D721Med (cell line): ENCODE measurements around the gene PDE6B.

Source experiments
- DNase-seq: peaks from one replicate; pipeline ENCODE4 v3.0.0; 2011; ENCODE audit warnings: low spot score; ENCODE audit not compliant: insufficient read length
- FAIRE-seq: peaks from 2 replicates; lab custom pipeline; 2011; peaks lifted over from hg19 to GRCh38; lab: Jason Lieb, UNC
- TF ChIP-seq, protein P1 (sequence below): IDR thresholded peaks from 2 replicates; pipeline ENCODE4 v1.5.1; 2012; ENCODE audit warnings: mild to moderate bottlenecking, control low read depth; ENCODE audit not compliant: insufficient read depth; ENCODE audit errors: missing control alignments

PDE6B gene

DNA sequence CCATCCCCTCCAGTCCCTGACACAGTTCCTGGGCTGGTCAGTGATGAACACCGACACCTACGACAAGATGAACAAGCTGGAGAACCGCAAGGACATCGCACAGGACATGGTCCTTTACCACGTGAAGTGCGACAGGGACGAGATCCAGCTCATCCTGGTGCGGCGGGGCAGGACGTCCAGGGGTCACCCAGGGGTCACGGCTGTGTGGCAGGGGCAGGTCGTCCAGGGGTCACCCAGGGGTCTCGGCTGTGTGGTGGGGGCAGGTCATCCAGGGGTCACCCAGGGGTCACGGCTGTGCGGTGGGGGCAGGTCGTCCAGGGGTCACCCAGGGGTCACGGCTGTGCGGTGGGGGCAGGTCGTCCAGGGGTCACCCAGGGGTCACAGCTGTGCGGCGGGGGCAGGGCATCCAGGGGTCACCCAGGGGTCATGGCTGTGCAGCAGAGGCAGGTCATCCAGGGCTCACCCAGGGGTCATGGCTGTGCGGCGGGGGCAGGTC lies 32.0 kb downstream of the PDE6B start:
- no peak for FAIRE-seq

DNA sequence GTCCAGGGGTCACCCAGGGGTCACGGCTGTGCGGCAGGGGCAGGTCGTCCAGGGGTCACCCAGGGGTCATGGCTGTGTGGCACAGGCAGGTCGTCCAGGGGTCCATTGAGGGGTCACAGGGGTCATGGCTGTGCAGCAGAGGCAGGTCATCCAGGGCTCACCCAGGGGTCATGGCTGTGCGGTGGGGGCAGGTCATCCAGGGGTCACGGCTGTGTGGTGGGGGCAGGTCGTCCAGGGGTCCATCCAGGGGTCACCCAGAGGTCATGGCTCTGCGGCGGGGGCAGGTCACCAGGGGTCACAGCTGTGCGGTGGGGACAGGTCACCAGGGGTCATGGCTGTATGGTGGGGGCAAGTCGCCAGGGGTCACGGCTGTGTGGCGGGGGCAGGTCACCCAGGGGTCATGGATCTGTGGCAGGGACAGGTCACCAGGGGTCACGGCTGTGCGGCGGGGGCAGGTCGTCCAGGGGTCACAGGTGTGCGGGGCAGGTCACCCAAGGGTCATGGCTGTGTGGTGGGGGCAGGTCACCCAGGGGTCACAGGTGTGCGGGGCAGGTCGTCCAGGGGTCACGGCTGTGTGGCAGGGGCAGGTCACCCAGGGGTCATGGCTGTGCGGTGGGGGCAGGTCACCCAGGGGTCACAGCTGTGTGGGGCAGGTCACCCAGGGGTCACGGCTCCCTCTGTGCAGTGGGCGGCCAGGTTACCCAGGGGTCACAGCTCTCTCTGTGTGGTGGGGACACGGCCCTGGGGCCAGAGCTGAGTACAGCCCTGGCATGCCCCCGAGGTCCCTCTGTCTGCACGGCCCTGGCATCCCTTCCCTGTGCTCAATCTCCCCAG lies 32.7 kb downstream of the PDE6B start:
- TF ChIP-seq, protein P1, sequence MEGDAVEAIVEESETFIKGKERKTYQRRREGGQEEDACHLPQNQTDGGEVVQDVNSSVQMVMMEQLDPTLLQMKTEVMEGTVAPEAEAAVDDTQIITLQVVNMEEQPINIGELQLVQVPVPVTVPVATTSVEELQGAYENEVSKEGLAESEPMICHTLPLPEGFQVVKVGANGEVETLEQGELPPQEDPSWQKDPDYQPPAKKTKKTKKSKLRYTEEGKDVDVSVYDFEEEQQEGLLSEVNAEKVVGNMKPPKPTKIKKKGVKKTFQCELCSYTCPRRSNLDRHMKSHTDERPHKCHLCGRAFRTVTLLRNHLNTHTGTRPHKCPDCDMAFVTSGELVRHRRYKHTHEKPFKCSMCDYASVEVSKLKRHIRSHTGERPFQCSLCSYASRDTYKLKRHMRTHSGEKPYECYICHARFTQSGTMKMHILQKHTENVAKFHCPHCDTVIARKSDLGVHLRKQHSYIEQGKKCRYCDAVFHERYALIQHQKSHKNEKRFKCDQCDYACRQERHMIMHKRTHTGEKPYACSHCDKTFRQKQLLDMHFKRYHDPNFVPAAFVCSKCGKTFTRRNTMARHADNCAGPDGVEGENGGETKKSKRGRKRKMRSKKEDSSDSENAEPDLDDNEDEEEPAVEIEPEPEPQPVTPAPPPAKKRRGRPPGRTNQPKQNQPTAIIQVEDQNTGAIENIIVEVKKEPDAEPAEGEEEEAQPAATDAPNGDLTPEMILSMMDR: no peak
- no peak for FAIRE-seq
- DNase-seq: no peak

More for the DNA sequence above, 32.0 kb downstream of the PDE6B start:
- no peak for DNase-seq
- TF ChIP-seq, protein P1: no peak

GRCh38 chr4:658681-659667 lies 33.6 kb downstream of the PDE6B start:
- FAIRE-seq: no peak
- TF ChIP-seq, protein P1: no peak
- DNase-seq: no peak

DNA sequence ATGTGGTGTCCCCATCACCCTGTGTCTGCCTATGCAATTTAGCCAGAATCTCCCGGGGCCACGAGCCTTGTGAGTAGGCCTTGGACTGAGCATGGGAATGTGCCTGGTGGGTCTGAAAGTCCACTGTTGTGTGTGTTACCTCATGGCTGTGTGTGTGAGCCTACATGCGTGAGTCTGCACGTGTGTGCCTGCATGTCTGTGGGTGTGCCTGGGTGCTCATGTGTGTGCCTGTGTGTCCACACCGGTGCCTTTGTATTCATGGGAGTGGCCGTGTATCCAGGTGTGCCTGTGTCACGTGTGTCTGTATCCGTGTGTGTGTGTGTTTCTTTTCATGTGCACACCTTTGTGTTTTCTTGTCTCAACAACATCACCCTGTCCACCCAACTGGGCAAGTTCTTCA lies 34.5 kb downstream of the PDE6B start:
- DNase-seq (no peak), FAIRE-seq (no peak)
- TF ChIP-seq, protein P1: no peak

- FAIRE-seq: no peak
- DNase-seq: no peak
- TF ChIP-seq, protein P1: no peak
Observed at GRCh38 chr4:660401-660800, 35.0 kb downstream of the PDE6B start.

DNA sequence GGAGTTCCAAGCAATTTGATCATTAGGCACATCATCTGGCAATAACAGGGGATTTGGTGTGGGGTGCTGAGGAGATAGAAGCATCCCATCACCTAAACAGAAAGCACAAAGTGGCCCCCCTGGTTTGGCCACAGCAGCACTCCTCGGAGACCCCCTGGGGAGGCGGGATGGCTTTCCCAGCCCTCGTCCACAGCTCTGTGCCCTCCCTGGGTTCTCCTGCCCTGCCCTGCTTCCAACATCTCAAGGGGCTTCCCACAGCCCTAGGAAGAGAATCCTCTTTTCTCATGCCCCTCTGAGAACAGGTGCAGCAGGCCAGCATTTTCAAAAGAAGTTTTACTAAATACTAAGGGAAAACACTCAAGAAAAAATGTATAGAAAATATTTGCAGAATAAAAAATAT lies 35.9 kb downstream of the PDE6B start:
- TF ChIP-seq, protein P1: no peak
- no peak for DNase-seq
- no peak for FAIRE-seq
